GM18868 (cell line): Measurements from ENCODE around the gene ACTN1.

Experiments
- ATAC-seq: cut with Tn5 transposase; IDR thresholded peaks from one replicate; pipeline ENCODE4 v1.9.1; 2021; ENCODE audit warnings: mild to moderate bottlenecking, moderate library complexity; ENCODE audit not compliant: unreplicated experiment

Gene ACTN1

DNA sequence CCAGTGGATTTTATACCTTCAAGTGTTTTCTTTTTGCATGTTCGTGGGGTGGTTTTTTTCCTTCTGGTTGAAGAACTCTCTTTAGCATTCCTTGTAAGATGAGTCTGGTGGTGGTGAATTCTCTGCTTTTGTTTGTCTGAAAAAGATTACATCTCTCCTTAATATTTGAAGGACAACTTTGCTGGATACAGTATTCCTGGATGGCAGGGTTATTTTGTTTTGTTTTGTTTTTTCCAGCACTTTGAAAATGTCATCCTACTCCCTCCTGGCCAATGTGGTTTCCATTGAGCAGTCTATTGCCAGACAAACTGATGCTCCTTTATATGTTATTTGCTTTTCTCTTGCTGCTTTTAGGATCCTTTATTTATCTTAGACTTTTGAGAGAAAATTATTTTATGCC lies 143.0 kb downstream of the ACTN1 start:
- no peak for ATAC-seq

DNA sequence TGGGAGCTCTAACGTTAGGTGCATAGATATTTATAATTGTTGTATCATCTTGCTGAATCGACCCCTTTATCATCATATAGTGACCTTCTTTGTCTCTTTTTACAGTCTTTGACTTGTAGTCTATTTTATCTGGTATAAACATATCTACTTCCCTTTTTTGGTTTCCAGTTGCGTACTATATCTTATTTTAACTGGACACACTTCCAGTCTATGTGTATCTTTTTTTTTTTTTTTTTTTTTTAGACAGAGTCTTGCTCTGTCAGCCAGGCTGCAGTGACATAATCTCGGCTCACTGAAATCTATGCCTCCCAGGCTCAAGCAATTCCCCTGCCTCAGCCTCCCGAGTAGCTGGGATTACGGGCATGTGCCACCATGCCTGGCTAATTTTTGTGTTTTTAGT lies 144.3 kb downstream of the ACTN1 start:
- no peak for ATAC-seq

DNA sequence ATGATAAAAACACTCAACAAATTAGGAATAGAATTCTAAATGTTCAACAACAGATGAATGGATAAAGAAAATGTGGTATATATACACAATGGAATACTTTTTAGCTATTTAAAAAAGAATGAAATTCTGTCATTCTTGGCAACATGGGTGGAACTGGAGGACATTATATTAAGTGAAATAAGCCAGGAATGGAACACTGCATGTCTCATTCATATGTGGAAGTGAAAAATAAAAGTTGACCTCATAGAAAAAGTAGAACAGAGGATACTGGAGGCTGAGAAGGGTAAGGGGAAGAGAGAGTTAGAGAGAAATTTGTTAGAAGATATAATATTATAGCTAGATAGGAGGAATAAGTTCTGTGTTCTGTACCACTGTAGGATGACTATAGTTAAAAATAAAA lies 150.4 kb downstream of the ACTN1 start:
- ATAC-seq = no peak

DNA sequence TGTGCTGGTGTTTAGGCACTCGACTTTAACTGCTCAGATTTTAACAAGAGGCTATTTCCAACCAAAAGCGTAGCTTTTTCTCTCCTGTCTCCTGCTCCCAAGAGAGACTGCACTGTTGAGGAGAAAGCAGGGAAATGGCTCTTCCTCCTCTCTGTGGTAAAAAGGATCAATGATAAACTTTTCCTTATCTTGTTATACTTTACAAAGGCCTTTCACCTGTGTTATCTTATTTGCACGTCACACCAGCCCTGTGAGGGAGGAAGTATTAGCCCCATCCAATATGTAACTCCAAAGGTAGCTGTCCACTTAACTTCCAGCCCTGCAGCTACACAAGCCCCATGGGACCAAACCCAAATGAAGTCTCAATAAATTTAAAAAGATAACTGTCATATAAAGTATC lies 153.4 kb downstream of the ACTN1 start:
- ATAC-seq = no peak

DNA sequence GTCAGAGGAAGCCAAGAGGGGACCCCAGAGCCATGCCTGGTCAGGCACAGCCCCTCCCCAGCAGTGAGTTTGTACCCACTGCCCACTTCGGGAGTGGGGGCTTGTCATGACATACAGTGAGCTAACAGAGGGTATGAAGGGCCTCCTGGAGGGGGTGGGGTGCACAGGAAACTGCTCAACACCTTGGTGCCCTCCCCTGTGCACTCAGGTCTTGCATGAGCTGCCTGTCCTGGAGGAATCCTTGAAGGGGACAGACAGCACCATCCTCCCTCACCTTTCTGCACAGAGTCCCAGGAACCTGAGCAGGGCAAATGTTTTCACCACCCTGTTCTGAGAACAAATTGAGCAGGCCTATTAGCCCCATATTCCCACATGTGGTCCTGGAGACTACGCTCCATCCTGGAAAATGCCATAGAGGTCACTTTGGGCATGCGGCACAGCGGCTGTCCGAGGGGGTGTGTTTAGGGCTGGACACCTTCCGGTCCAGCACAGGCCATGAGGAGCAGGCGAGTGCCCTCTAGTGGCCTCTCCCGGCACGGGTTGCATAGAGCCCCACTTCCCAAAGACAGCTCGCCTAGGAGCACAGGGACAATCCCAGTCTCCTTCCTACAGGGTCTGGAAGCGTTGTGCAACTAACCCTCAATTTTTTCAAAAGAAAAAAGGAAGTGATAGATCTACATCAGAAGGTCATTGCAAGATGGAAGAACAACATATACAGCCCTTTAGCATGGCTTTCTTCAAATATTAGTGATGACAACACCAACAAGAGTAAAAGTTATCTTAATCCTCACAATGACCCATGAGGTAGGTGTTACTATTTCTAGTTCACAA lies 154.4 kb downstream of the ACTN1 start:
- ATAC-seq = no peak

DNA sequence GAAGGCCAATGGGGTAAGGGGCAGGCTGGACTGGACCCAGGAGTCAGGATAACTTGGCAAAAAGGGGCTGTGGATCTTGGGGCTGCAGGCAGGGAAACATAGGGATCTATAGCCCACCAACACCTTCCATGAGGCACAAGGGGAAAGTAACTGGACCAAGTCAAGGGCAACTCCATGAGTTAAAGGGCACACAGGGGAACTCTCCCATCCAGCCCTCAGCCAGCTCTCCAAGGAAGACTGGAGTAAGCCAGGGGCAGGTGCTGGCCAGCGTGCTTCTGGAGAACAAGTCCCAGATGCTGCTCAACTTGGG lies 154.9 kb downstream of the ACTN1 start:
- ATAC-seq = no peak
